ENCODE measurements around the gene R3HCC1L. TPM values are rescaled to one million over a fixed set of nuclear protein-coding genes. Genes with fewer than 3 reads are reported as not detected.

R3HCC1L gene
- total RNA-seq, 1 donor from 2014 or later: 18.7 TPM

DNA sequence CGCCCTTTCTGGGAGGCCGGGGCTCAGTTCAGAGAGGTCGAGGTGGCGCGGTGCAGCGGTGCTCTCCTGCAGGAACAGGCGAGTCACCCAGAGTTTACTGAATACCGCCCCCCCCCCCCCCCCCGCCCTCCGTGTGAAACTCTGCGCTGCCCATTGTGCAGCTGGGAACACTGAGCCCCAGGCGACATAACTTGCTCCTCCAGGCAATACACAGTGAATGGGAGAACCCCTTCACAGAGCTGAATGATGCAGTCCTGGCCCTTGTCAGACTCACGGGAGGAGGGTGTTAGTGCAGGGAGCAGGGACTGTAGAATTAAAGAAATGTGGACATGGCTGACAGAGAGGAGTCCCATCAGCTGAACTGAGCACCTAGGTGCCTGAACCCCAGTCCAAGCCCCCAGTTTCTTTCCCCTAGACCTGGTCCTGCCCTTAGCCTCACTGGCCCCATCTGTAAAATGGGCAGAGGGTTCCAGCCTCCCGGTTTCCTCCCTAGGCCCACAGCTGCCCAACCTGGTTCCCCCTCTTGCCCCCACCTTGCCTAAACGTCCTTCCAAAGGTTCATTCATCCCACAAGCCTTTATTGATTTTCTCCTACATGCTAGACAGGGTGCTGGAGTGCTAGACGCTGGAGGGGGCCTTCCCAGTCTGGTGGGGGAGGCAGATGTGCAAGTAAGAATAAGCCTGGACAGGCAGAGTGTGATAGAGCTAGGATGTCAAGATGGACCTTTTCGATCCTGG is 134.4 kb downstream of the R3HCC1L start:
- H3K27me3 Mint-ChIP-seq: peaks cover 72% of the 10 kb centered on the region
- no peak for DNase-seq (ENCODE audit: low spot score, unreplicated experiment)
- H3K9me3 Mint-ChIP-seq (ENCODE audit: low read depth): no peaks in the 10 kb centered on the region
- no peaks in the 10 kb centered on the region for H3K36me3 Mint-ChIP-seq (ENCODE audit: insufficient read depth)
- H3K4me1 Mint-ChIP-seq (ENCODE audit: low read depth): peaks cover 20% of the 10 kb centered on the region
- H3K4me3 Mint-ChIP-seq (ENCODE audit: low read depth): peak overlapping the region; percentile 73
- TF ChIP-seq, protein P1, sequence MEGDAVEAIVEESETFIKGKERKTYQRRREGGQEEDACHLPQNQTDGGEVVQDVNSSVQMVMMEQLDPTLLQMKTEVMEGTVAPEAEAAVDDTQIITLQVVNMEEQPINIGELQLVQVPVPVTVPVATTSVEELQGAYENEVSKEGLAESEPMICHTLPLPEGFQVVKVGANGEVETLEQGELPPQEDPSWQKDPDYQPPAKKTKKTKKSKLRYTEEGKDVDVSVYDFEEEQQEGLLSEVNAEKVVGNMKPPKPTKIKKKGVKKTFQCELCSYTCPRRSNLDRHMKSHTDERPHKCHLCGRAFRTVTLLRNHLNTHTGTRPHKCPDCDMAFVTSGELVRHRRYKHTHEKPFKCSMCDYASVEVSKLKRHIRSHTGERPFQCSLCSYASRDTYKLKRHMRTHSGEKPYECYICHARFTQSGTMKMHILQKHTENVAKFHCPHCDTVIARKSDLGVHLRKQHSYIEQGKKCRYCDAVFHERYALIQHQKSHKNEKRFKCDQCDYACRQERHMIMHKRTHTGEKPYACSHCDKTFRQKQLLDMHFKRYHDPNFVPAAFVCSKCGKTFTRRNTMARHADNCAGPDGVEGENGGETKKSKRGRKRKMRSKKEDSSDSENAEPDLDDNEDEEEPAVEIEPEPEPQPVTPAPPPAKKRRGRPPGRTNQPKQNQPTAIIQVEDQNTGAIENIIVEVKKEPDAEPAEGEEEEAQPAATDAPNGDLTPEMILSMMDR (IDR thresholded peaks at IDR 0.05; ENCODE audit: unreplicated experiment): no peak
- no peak overlapping the region for H3K27ac Mint-ChIP-seq

GRCh38 chr10:98269435-98269912 is 135.0 kb downstream of the R3HCC1L start:
- TF ChIP-seq, protein P1 (IDR thresholded peaks at IDR 0.05; ENCODE audit: unreplicated experiment): no peak
- DNase-seq (ENCODE audit: low spot score, unreplicated experiment): no peak
- H3K9me3 Mint-ChIP-seq (ENCODE audit: low read depth): no peaks in the 10 kb centered on the region
- H3K36me3 Mint-ChIP-seq (ENCODE audit: insufficient read depth): no peaks in the 10 kb centered on the region
- peak overlapping the region; percentile 73 for H3K4me3 Mint-ChIP-seq (ENCODE audit: low read depth)
- peaks cover 69% of the 10 kb centered on the region for H3K27me3 Mint-ChIP-seq
- peak overlapping the region; percentile 2 for H3K27ac Mint-ChIP-seq
- peaks cover 20% of the 10 kb centered on the region for H3K4me1 Mint-ChIP-seq (ENCODE audit: low read depth)

- peak overlapping the region; percentile 2 for H3K27ac Mint-ChIP-seq
- TF ChIP-seq, protein P1 (IDR thresholded peaks at IDR 0.05; ENCODE audit: unreplicated experiment): no peak
These were observed 135.8 kb downstream of the R3HCC1L start for GRCh38 chr10:98270073-98270740.

DNA sequence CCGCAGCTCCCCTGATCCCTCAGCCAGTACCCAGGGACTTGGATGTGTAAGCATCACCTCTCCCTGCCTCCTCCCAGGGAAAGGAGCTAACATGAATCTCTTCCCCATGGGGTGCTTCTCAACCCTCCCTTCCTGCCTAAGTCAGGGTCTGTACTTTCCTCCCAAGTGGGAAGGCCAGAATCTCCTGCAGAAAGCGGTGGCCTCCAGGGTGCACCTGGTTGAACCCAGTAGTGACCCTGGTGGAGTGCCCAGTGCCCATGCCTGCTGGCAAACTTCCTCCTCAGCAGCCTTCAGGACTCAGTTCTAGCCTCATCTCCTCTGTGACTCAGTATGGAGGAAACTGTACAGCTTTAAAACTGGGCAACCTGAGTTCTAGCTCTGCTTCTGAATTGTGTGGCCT is 136.3 kb downstream of the R3HCC1L start:
- no peaks in the 10 kb centered on the region for H3K9me3 Mint-ChIP-seq (ENCODE audit: low read depth)
- DNase-seq (ENCODE audit: low spot score, unreplicated experiment): no peak
- H3K36me3 Mint-ChIP-seq (ENCODE audit: insufficient read depth): no peaks in the 10 kb centered on the region
- H3K27ac Mint-ChIP-seq: no peak overlapping the region
- H3K4me1 Mint-ChIP-seq (ENCODE audit: low read depth): peaks cover 20% of the 10 kb centered on the region
- H3K27me3 Mint-ChIP-seq: peaks cover 72% of the 10 kb centered on the region
- TF ChIP-seq, protein P1 (IDR thresholded peaks at IDR 0.05; ENCODE audit: unreplicated experiment): no peak
- H3K4me3 Mint-ChIP-seq (ENCODE audit: low read depth): no peak overlapping the region

More at GRCh38 chr10:98270073-98270740, 135.8 kb downstream of the R3HCC1L start:
- Mint-ChIP-seq H3K4me1 (ENCODE audit: low read depth) (peaks cover 20% of the 10 kb centered on the region), H3K9me3 (ENCODE audit: low read depth) (no peaks in the 10 kb centered on the region), H3K4me3 (ENCODE audit: low read depth) (no peak overlapping the region), H3K36me3 (ENCODE audit: insufficient read depth) (no peaks in the 10 kb centered on the region), H3K27me3 (peaks cover 68% of the 10 kb centered on the region)
- DNase-seq (ENCODE audit: low spot score, unreplicated experiment): no peak

DNA sequence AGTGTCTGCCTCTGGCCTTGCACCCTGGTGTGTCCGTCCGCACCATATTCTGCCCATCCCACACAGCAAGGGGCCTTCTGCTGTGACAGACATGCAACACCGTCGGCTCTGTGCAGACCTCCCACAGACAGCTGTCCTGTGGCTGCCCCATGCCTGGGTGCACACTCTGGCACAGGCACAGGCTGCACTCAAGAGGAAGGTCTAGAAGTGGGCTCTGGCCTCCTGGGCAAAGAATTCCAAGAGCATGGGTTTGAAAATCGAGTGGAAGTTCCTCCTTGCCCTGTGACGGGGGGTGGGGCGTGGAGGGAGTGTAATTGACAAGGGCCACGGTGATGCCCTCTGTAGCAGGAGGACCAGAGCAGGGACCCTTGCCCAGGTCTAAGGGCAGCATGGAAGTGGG is 137.8 kb downstream of the R3HCC1L start:
- no peaks in the 10 kb centered on the region for H3K9me3 Mint-ChIP-seq (ENCODE audit: low read depth)
- H3K36me3 Mint-ChIP-seq (ENCODE audit: insufficient read depth): no peaks in the 10 kb centered on the region
- H3K4me3 Mint-ChIP-seq (ENCODE audit: low read depth): no peak overlapping the region
- H3K27me3 Mint-ChIP-seq: peaks cover 67% of the 10 kb centered on the region
- no peak for DNase-seq (ENCODE audit: low spot score, unreplicated experiment)
- TF ChIP-seq, protein P1 (IDR thresholded peaks at IDR 0.05; ENCODE audit: unreplicated experiment): no peak
- no peak overlapping the region for H3K27ac Mint-ChIP-seq
- H3K4me1 Mint-ChIP-seq (ENCODE audit: low read depth): peaks cover 20% of the 10 kb centered on the region
